Measurements from ENCODE around the gene SEPTIN10. TPM values are rescaled to one million over a fixed set of nuclear protein-coding genes. Genes with fewer than 3 reads are reported as not detected.

SEPTIN10 gene
- total RNA-seq, 2 donors from 2014 or later = 1.5 to 7.2 TPM

- Mint-ChIP-seq H3K36me3 (ENCODE audit: insufficient read depth in 2 of 2) (no peaks in the 10 kb centered on the region), H3K4me1 (ENCODE audit: low read depth) (no peaks in the 10 kb centered on the region), H3K9me3 (no peaks in the 10 kb centered on the region), H3K27ac (no peak overlapping the region), H3K4me3 (no peak overlapping the region), H3K27me3 (ENCODE audit: low read depth) (peaks cover 16% of the 10 kb centered on the region)
- ATAC-seq (replicated peaks in 1 of 2) = no peak
- DNase-seq = no peak
Observed at GRCh38 chr2:109527079-109527478, 86.7 kb downstream of the SEPTIN10 start.

DNA sequence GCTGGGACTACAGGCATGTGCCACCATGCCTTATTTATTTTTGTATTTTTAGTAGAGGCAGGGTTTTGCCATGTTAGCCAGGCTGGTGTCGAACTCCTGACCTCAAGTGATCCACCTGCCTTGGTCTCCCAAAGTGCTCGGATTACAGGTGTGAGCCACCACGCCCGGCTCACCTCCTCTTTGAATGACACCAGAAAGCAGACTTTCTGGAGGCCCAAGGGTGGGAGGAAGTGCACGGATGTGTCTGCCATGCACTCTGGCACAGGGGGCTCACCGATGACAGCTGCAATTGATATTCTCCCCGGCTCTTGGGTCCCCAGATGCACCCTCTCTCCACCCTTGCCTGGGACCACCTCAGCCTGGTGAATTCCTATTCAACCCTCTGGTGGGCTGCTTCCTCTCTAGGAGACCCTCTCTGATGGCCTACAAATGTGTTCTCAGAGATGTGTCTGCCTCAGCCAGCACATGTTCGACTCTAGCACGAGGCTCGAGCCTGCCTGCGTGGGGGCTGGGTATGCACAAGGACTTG lies 87.3 kb downstream of the SEPTIN10 start:
- no peaks in the 10 kb centered on the region for H3K9me3 Mint-ChIP-seq
- no peaks in the 10 kb centered on the region for H3K4me1 Mint-ChIP-seq (ENCODE audit: low read depth)
- peaks cover 16% of the 10 kb centered on the region for H3K27me3 Mint-ChIP-seq (ENCODE audit: low read depth)
- H3K4me3 Mint-ChIP-seq = no peak overlapping the region
- H3K36me3 Mint-ChIP-seq (ENCODE audit: insufficient read depth in 2 of 2) = no peaks in the 10 kb centered on the region
- ATAC-seq (replicated peaks in 1 of 2) = no peak
- no peak overlapping the region for H3K27ac Mint-ChIP-seq
- no peak for DNase-seq

GRCh38 chr2:109525836-109526235 lies 87.9 kb downstream of the SEPTIN10 start:
- DNase-seq (no peak), ATAC-seq (replicated peaks in 1 of 2) (no peak)
- no peaks in the 10 kb centered on the region for H3K9me3 Mint-ChIP-seq
- H3K36me3 Mint-ChIP-seq (ENCODE audit: insufficient read depth in 2 of 2) = no peaks in the 10 kb centered on the region
- no peak overlapping the region for H3K4me3 Mint-ChIP-seq
- no peak overlapping the region for H3K27ac Mint-ChIP-seq
- no peaks in the 10 kb centered on the region for H3K4me1 Mint-ChIP-seq (ENCODE audit: low read depth)
- peaks cover 16% of the 10 kb centered on the region for H3K27me3 Mint-ChIP-seq (ENCODE audit: low read depth)

DNA sequence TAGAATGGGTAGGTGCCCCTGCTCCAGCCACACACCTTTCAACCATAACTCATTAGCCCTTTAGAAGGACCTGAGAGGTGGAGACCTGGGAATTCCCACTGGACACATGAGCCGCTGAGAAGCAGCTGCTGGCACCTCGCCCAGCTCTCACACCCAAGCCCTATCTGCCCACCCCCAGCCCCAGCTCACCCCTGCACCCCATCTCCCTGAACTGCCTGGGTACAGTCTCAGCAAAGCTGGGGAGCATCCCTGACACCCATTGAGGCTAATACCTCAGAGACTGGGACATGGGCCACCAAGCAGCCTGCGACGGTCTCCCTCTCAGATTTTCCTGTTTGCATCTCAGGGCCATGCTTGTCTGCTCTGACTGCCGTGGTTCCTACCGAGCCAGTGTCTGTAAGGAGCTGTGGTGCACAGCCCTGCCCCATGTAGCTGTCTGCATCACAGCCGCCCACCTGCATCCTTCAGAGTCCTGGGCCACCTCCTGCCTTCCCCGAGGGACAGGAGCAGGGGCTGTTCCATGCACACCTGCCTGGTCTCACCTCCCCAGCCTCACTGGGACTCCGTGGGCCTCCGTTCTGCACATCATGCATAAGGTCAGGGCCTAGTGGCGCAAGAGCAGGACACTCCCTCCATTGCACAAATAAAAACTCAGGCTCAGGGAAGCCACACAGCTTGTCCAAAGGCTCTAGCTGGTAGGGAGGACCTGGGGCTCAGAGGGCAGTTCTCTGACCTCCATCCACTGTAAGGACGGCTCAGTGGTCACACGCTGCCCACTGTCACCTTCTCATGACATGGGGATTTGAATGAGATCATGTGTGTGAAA lies 90.0 kb downstream of the SEPTIN10 start:
- Mint-ChIP-seq H3K9me3 (no peaks in the 10 kb centered on the region), H3K27me3 (ENCODE audit: low read depth) (peaks cover 7% of the 10 kb centered on the region), H3K27ac (no peak overlapping the region), H3K4me3 (no peak overlapping the region), H3K36me3 (ENCODE audit: insufficient read depth in 2 of 2) (no peaks in the 10 kb centered on the region), H3K4me1 (ENCODE audit: low read depth) (no peaks in the 10 kb centered on the region)
- ATAC-seq (replicated peaks in 1 of 2) (no peak), DNase-seq (no peak)

DNA sequence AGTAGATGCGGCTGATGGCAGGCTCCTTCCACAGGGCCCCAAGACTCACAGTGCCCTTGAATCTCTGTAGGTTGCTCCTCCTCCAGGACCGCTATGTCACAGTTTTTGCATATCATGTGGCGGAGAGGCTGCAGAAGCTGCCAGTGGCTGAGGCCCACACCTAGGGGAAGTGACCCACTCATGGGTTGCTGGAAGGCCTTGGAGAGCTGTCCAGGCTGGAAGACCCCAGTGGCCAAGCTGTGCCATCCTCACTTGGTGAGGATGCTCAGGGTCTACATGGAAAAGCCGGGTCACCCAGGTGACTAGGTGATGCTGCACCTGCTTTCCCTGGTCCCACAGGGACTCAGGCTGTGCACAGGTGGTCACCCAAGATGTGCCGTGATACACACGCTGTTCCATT lies 90.6 kb downstream of the SEPTIN10 start:
- ATAC-seq (replicated peaks in 1 of 2) = no peak
- no peaks in the 10 kb centered on the region for H3K9me3 Mint-ChIP-seq
- H3K27me3 Mint-ChIP-seq (ENCODE audit: low read depth) = peaks cover 7% of the 10 kb centered on the region
- H3K4me3 Mint-ChIP-seq = no peak overlapping the region
- DNase-seq = no peak
- H3K27ac Mint-ChIP-seq = no peak overlapping the region
- H3K36me3 Mint-ChIP-seq (ENCODE audit: insufficient read depth in 2 of 2) = no peaks in the 10 kb centered on the region
- no peaks in the 10 kb centered on the region for H3K4me1 Mint-ChIP-seq (ENCODE audit: low read depth)

DNA sequence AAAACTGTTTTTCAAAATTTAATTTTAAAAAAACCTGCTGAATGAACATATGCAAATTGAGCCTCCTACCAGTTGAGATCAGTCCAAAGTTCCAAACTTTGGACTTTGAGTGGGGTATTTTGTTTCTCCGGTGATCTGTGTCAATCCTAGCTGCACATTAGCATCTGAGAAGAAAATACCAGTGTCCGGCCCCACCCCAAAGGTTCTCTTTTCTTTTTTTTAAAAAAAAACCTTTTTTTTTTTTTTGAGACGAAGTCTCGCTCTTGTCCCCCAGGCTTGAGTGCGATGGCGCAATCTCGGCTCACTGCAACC lies 91.7 kb downstream of the SEPTIN10 start:
- Mint-ChIP-seq H3K36me3 (ENCODE audit: insufficient read depth in 2 of 2) (no peaks in the 10 kb centered on the region), H3K27me3 (ENCODE audit: low read depth) (peaks cover 3% of the 10 kb centered on the region), H3K4me1 (ENCODE audit: low read depth) (no peaks in the 10 kb centered on the region)

GRCh38 chr2:109521233-109522062 lies 92.3 kb downstream of the SEPTIN10 start:
- H3K27me3 Mint-ChIP-seq (ENCODE audit: low read depth) = no peaks in the 10 kb centered on the region
- H3K4me1 Mint-ChIP-seq (ENCODE audit: low read depth) = no peaks in the 10 kb centered on the region
- DNase-seq = no peak

More for the DNA sequence above, 91.7 kb downstream of the SEPTIN10 start:
- ATAC-seq (replicated peaks in 1 of 2) (no peak), DNase-seq (no peak)
- H3K27ac Mint-ChIP-seq = no peak overlapping the region
- no peak overlapping the region for H3K4me3 Mint-ChIP-seq
- H3K9me3 Mint-ChIP-seq = no peaks in the 10 kb centered on the region

DNA sequence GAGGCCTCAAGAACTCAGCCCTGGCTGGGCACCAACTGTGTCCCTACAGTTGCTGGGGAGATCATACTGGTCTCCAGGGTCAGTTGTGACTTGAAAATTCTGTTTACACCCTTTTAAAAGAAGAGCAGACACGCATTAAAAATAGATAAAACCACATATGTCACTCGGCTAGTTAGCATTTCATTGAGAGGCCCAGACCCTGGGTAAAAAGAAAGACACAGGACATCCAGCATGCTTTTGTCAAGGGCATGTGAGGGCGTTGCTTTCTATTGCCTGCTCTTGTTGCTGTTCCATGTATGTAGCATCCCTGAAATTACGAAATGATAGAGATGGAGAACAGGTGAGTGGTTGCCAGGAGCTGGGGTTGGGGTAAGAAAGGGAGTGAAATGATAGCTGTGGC lies 94.3 kb downstream of the SEPTIN10 start:
- no peak overlapping the region for H3K4me3 Mint-ChIP-seq
- DNase-seq (no peak), ATAC-seq (replicated peaks in 1 of 2) (no peak)
- H3K36me3 Mint-ChIP-seq (ENCODE audit: insufficient read depth in 2 of 2) = no peaks in the 10 kb centered on the region
- H3K27me3 Mint-ChIP-seq (ENCODE audit: low read depth) = no peaks in the 10 kb centered on the region
- H3K4me1 Mint-ChIP-seq (ENCODE audit: low read depth) = no peaks in the 10 kb centered on the region
- no peak overlapping the region for H3K27ac Mint-ChIP-seq
- no peaks in the 10 kb centered on the region for H3K9me3 Mint-ChIP-seq

More at GRCh38 chr2:109521233-109522062, 92.3 kb downstream of the SEPTIN10 start:
- no peak for ATAC-seq (replicated peaks in 1 of 2)
- Mint-ChIP-seq H3K27ac (no peak overlapping the region), H3K4me3 (no peak overlapping the region), H3K9me3 (no peaks in the 10 kb centered on the region), H3K36me3 (ENCODE audit: insufficient read depth in 2 of 2) (no peaks in the 10 kb centered on the region)

DNA sequence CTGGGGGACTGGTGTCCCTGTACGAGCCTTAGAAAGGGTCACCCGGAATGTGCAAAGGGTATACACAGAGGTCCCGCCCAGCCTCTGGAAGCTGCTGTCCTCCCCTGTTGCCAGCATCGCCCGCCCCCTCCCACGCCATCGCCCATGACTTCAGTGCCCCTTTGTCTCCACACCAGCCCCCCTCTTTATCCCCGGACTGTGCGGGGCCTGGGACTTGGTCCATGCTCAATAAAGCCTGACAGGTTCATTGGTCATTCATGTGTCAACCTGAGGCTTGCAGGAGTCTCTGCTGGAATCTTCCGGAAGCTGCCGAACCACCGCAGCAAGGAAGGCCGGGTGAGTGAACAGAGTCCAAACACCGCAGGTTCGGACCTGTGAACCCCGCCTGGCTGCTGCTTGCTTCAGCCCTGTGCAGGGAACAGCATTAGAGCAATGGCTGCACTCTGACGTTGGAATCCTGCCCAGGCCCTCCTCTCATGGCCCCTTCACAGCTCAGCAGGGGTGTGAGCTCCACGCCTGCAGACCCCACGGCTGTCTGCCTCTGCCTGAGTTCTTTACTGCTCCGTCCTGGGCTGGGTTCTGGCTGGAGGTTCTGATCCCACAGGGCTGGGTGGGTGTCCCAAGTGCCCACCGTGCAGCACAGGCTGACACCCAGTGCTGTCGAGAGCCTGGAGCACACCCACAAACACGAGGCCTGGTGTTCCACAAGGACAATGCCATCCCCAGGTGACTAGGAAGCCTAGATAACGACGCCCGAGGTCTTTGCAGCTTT lies 96.5 kb downstream of the SEPTIN10 start:
- DNase-seq = no peak
- Mint-ChIP-seq H3K27me3 (ENCODE audit: low read depth) (no peaks in the 10 kb centered on the region), H3K4me3 (no peak overlapping the region), H3K9me3 (no peaks in the 10 kb centered on the region), H3K4me1 (ENCODE audit: low read depth) (peaks cover 6% of the 10 kb centered on the region), H3K36me3 (ENCODE audit: insufficient read depth in 2 of 2) (no peaks in the 10 kb centered on the region), H3K27ac (no peak overlapping the region)
- no peak for ATAC-seq (replicated peaks in 1 of 2)

GRCh38 chr2:109516445-109517117 lies 97.2 kb downstream of the SEPTIN10 start:
- DNase-seq = peak; percentile 16 to 23
- no peak for ATAC-seq (replicated peaks in 1 of 2)
- Mint-ChIP-seq H3K4me3 (no peak overlapping the region), H3K27ac (no peak overlapping the region), H3K4me1 (ENCODE audit: low read depth) (peaks cover 6% of the 10 kb centered on the region), H3K27me3 (ENCODE audit: low read depth) (no peaks in the 10 kb centered on the region), H3K9me3 (no peaks in the 10 kb centered on the region), H3K36me3 (ENCODE audit: insufficient read depth in 2 of 2) (no peaks in the 10 kb centered on the region)

DNA sequence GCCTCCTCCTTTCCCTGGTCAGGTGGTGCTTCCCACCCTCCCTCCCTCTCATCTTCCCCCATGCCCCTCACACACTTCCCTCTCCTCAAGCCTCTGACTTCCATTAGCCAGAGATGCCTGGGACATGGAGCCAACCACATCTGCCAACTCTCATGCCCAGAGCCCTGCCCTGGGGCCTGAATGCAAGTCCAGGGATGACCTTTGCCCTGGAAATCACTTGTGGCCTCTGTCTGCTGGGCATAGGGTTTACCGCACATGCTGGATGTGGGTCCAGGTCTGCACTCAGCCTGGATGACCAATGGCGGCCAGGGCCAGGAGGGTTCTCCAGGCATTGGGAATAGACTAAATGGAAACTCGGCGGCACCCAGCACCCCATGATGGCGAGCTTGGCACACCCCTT lies 98.9 kb downstream of the SEPTIN10 start:
- Mint-ChIP-seq H3K36me3 (ENCODE audit: insufficient read depth in 2 of 2) (no peaks in the 10 kb centered on the region), H3K27ac (no peak overlapping the region), H3K4me1 (ENCODE audit: low read depth) (peaks cover 6% of the 10 kb centered on the region), H3K9me3 (no peaks in the 10 kb centered on the region), H3K4me3 (no peak overlapping the region), H3K27me3 (ENCODE audit: low read depth) (no peaks in the 10 kb centered on the region)
- ATAC-seq (replicated peaks in 1 of 2) (no peak), DNase-seq (no peak)

DNA sequence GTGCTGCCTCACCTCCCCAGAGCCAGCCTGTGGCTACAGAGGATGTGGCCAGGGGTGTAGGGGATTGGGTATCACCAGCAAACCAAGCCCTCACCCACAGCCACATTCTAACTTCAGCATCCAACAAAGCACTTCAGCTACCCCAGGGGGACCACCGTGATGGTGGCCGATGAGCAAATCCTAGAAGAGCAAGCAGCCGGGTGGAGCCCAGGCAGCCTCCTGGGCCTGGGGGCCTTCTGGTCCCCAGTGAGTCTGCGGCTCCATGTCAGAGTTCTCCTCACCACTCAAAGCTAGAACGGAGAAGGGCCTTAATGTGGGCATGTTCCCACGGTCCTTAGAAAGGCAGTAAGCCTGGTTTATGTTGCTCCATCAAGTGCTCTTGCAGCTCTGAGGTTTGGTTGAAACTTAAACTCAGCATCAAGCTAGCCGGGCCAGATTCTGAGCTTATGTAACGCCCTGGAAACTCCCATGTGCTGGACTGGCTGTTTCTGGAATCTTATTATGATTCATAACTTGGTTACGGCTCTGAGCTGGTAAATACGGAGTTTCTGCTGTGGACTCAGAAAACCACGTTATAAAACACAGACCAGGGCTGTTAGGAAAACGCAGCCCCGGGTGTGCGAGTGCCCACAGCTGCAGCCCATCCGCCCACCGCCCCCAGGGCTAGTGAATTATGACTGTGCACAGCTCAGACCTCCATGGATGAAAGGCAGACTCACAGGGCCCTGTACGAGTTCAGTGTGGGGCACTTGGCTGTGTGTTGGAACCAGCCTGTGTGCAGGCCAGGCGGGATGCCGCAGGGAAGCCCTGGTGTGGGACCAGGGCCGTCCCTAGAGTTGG lies 99.8 kb downstream of the SEPTIN10 start:
- Mint-ChIP-seq H3K4me3 (peak overlapping the region in 1 of 2 donors; percentile 7), H3K9me3 (no peaks in the 10 kb centered on the region), H3K27me3 (ENCODE audit: low read depth) (no peaks in the 10 kb centered on the region), H3K4me1 (ENCODE audit: low read depth) (peaks cover 6% of the 10 kb centered on the region), H3K27ac (no peak overlapping the region), H3K36me3 (ENCODE audit: insufficient read depth in 2 of 2) (no peaks in the 10 kb centered on the region)
- ATAC-seq (replicated peaks in 1 of 2) (peak; percentile 67 to 75), DNase-seq (peak; percentile 48 to 53)
